Stimulated activated effector memory CD8-positive, alpha-beta T cell treated with anti-CD3 and anti-CD28 coated beads, Interleukin-12 subunit alpha, Interleukin-12 subunit beta, amount 100 ng/mL, for 72 hours (primary cell): ENCODE results near the gene LCN10.

Experiments used
- ATAC-seq: fragments of 150-1000 bp; cut with Tn5 transposase; 2 replicates; pipeline ENCODE4 v1.10.0; 2021
- DNase-seq, 2 donors: peaks; one replicate each; pipeline ENCODE4 v3.0.0; 2021 to 2022; ENCODE audit warnings: low spot score in 2 of 2
- H3K27ac Mint-ChIP-seq: one replicate; pipeline ENCODE4 v1.8.0; 2022; ENCODE audit warnings: mild to moderate bottlenecking, mixed read lengths
- H3K36me3 Mint-ChIP-seq: one replicate; pipeline ENCODE4 v1.8.0; 2022; ENCODE audit warnings: mild to moderate bottlenecking, mixed read lengths
- H3K4me1 Mint-ChIP-seq: one replicate; pipeline ENCODE4 v1.8.0; 2022; ENCODE audit warnings: mixed read lengths
- H3K4me3 Mint-ChIP-seq: one replicate; pipeline ENCODE4 v1.8.0; 2022; ENCODE audit warnings: mild to moderate bottlenecking, mixed read lengths
- H3K9me3 Mint-ChIP-seq: one replicate; pipeline ENCODE4 v1.8.0; 2022; ENCODE audit warnings: mixed read lengths

Gene LCN10

GRCh38 chr9:136723989-136724388, 18.8 kb downstream of the LCN10 start:
- no peaks in the 10 kb centered on the region for H3K9me3 Mint-ChIP-seq
- peak overlapping the region; percentile 14 for H3K4me3 Mint-ChIP-seq
- H3K4me1 Mint-ChIP-seq, result peaks cover 28% of the 10 kb centered on the region
- H3K27ac Mint-ChIP-seq, result no peak overlapping the region
- peaks cover 80% of the 10 kb centered on the region for H3K36me3 Mint-ChIP-seq
- ATAC-seq (no peak), DNase-seq (no peak)

DNA sequence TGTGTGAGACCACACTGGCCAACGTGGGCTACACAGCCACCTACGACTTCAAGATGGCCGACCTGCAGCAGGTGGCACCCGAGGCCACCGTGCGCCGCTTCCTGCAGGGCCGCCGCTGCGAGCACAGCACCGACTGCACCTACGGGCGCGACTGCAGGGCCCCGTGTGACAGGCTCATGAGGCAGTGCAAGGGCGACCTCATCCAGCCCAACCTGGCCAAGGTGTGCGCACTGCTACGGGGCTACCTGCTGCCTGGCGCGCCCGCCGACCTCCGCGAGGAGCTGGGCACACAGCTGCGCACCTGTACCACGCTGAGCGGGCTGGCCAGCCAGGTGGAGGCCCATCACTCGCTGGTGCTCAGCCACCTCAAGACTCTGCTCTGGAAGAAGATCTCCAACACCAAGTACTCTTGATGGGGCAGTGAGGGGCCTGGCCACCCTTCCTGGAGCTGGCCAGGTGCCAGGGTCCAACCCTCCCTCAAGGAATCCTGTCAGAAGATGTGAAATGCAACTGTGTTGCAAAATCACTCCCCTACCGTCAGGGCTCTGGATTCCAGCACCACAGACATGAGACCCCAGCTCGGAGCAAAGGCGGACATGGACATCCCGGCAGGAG, 19.3 kb downstream of the LCN10 start:
- Mint-ChIP-seq H3K27ac (no peak overlapping the region), H3K9me3 (no peaks in the 10 kb centered on the region), H3K4me3 (peak overlapping the region; percentile 14), H3K4me1 (peaks cover 28% of the 10 kb centered on the region), H3K36me3 (peaks cover 77% of the 10 kb centered on the region)
- DNase-seq (no peak), ATAC-seq (no peak)

GRCh38 chr9:136722969-136723356, 19.8 kb downstream of the LCN10 start:
- Mint-ChIP-seq H3K36me3 (peaks cover 72% of the 10 kb centered on the region), H3K4me3 (no peak overlapping the region), H3K4me1 (peaks cover 28% of the 10 kb centered on the region), H3K9me3 (no peaks in the 10 kb centered on the region), H3K27ac (peak overlapping the region; percentile 43)
- ATAC-seq (no peak), DNase-seq (no peak)

DNA sequence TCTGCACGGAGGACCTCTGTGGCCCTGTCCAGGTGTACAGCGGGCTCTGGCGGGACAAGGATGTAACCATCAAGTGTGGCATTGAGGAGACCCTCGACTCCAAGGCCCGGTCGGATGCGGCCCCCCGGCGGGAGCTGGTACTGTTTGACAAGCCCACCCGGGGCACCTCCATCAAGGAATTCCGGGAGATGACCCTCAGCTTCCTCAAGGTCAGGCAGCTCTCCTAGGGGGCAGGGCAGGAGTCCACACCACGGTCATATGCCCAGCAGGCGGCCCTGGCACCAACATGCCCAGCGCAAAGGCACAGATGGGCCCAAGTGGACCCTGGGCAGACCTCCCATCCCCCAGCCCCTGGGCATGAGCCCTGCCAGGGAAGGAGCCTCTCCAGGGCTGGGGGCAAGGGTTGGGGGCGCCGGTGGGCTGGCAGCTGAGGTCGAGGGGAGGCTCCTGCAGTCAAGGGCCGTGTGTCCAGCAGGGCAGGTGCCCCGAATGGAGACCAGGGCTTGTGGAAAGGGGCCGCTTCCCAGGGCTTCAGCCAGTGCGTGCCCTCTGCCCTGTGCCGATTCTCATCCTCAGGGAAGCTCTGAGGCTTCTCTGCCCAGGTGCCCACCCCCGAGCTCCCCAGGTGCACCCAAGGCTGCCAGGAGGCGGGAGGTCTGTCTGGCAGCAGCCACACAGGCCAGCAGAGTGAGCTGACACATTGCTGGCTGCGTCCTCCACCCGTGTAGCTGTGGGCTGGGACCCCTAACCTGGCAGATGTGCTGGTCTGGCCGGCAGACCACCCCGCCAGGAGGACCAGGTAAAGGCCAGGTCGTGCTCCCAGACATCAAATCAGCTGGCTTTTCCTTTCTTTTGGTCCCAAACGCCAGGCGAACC, 20.4 kb downstream of the LCN10 start:
- ATAC-seq, result no peak
- DNase-seq, result no peak
- Mint-ChIP-seq H3K4me3 (no peak overlapping the region), H3K4me1 (peaks cover 28% of the 10 kb centered on the region), H3K27ac (peak overlapping the region; percentile 43), H3K9me3 (no peaks in the 10 kb centered on the region), H3K36me3 (peaks cover 66% of the 10 kb centered on the region)

- no peak for DNase-seq
- Mint-ChIP-seq H3K4me1 (peaks cover 22% of the 10 kb centered on the region), H3K4me3 (no peak overlapping the region), H3K9me3 (no peaks in the 10 kb centered on the region), H3K27ac (peak overlapping the region; percentile 79), H3K36me3 (peaks cover 57% of the 10 kb centered on the region)
- ATAC-seq, result no peak
Measured at GRCh38 chr9:136721339-136722092, 21.2 kb downstream of the LCN10 start.

GRCh38 chr9:136720898-136721338, 21.8 kb downstream of the LCN10 start:
- no peaks in the 10 kb centered on the region for H3K9me3 Mint-ChIP-seq
- no peak overlapping the region for H3K4me3 Mint-ChIP-seq
- DNase-seq, result no peak
- H3K27ac Mint-ChIP-seq, result peak overlapping the region; percentile 79
- peaks cover 18% of the 10 kb centered on the region for H3K4me1 Mint-ChIP-seq
- no peak for ATAC-seq
- H3K36me3 Mint-ChIP-seq, result peaks cover 51% of the 10 kb centered on the region

DNA sequence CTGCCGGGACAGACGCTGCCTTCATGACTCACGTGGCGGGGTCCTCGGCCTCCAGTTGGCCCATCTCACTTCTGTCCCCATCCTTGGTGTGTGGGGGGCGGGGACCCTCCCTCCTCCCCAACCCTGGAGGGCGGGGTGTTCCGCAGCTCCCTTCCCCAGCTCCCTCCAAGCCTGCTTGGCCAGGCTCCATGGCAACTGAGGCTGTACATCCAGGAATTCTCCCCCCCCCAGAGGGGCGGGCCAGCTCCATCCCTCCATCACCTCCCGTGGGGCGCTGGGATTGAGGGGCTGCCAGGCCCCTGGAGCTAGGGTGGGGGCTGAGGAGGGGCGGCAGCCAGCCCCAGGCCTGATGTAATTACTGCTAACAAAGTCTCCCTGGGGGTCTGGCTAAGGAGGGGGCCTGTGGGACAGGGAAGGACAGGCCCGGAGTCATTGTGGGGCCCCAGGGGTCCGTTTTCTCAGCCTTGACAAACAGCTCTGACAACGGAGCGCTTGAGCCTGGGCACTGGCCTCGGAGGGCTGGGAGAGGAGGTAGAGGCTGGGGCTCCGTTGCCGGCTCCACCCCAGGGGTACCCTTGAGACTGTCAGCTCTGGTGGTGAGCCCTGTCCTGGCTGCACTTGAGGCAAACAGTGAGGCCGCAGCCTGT, 22.4 kb downstream of the LCN10 start:
- no peak for DNase-seq

GRCh38 chr9:136719195-136719880, 23.4 kb downstream of the LCN10 start:
- ATAC-seq (peak; percentile 4), DNase-seq (no peak)
- Mint-ChIP-seq H3K4me1 (peaks cover 15% of the 10 kb centered on the region), H3K4me3 (no peak overlapping the region), H3K36me3 (peaks cover 36% of the 10 kb centered on the region), H3K27ac (no peak overlapping the region), H3K9me3 (no peaks in the 10 kb centered on the region)

More for the DNA sequence above, 22.4 kb downstream of the LCN10 start:
- Mint-ChIP-seq H3K27ac (no peak overlapping the region), H3K4me1 (peaks cover 18% of the 10 kb centered on the region), H3K9me3 (no peaks in the 10 kb centered on the region), H3K36me3 (peaks cover 46% of the 10 kb centered on the region), H3K4me3 (no peak overlapping the region)
- ATAC-seq, result no peak

GRCh38 chr9:136718345-136719194, 24.2 kb downstream of the LCN10 start:
- Mint-ChIP-seq H3K4me3 (no peak overlapping the region), H3K9me3 (no peaks in the 10 kb centered on the region), H3K4me1 (peaks cover 8% of the 10 kb centered on the region), H3K36me3 (peaks cover 28% of the 10 kb centered on the region), H3K27ac (peak overlapping the region; percentile 34)
- no peak for DNase-seq
- no peak for ATAC-seq

DNA sequence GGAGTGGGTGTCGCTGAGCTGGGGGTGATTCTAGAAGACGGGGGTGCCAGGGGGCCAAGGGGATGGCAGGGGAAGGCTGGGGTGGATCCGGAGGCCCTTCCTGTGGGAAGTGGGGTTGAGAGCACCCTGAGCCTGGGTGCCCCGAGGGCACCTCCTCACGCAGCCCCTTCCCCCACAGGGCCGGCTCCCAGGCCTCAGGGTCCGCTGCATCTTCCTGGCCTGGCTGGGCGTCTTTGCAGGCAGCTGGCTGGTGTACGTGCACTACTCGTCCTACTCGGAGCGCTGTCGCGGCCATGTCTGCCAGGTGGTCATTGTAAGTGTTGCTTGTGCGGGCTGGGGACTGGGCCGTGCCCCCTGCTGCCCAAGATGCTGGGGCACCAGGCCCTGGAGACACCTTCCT, 25.3 kb downstream of the LCN10 start:
- Mint-ChIP-seq H3K4me3 (no peak overlapping the region), H3K36me3 (peaks cover 16% of the 10 kb centered on the region), H3K27ac (no peak overlapping the region), H3K9me3 (no peaks in the 10 kb centered on the region), H3K4me1 (peaks cover 6% of the 10 kb centered on the region)
- ATAC-seq (no peak), DNase-seq (no peak)

DNA sequence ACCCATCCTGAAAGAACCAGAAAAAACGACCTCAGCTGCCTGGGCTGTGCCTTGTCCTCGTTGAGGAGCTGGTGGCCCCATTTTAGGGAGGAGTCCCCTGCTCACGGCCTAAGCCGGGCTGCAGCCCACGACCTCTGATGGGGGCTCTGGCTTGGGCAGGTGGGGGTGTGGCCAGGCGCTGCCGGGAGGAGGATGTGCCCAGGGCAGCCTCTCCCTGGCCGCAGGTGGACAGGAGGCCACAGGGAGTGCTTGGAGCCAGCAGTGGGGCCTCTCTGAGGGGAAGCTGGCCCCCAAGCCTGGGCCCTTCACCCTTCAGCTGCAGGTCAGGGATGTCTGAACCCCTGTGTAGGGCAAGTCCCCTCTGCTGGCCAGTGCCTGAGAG, 27.9 kb downstream of the LCN10 start:
- no peak for DNase-seq
- Mint-ChIP-seq H3K4me1 (peaks cover 5% of the 10 kb centered on the region), H3K36me3 (no peaks in the 10 kb centered on the region), H3K9me3 (no peaks in the 10 kb centered on the region), H3K27ac (no peak overlapping the region), H3K4me3 (no peak overlapping the region)
- no peak for ATAC-seq

- no peaks in the 10 kb centered on the region for H3K36me3 Mint-ChIP-seq
- ATAC-seq (no peak), DNase-seq (no peak)
- H3K4me1 Mint-ChIP-seq, result peaks cover 5% of the 10 kb centered on the region
- H3K4me3 Mint-ChIP-seq, result no peak overlapping the region
- H3K9me3 Mint-ChIP-seq, result no peaks in the 10 kb centered on the region
- no peak overlapping the region for H3K27ac Mint-ChIP-seq
Measured at GRCh38 chr9:136714096-136714892, 28.4 kb downstream of the LCN10 start.

GRCh38 chr9:136713550-136713949, 29.2 kb downstream of the LCN10 start:
- DNase-seq (no peak), ATAC-seq (no peak)
- Mint-ChIP-seq H3K4me3 (no peak overlapping the region), H3K4me1 (peaks cover 5% of the 10 kb centered on the region), H3K9me3 (no peaks in the 10 kb centered on the region), H3K27ac (no peak overlapping the region), H3K36me3 (no peaks in the 10 kb centered on the region)
